Measurements from ENCODE around the gene FBXO38. TPM values are rescaled to one million over a fixed set of nuclear protein-coding genes. Genes with fewer than 3 reads are reported as not detected.

The FBXO38 gene
- total RNA-seq, 1 donor: 69.8 TPM

DNA sequence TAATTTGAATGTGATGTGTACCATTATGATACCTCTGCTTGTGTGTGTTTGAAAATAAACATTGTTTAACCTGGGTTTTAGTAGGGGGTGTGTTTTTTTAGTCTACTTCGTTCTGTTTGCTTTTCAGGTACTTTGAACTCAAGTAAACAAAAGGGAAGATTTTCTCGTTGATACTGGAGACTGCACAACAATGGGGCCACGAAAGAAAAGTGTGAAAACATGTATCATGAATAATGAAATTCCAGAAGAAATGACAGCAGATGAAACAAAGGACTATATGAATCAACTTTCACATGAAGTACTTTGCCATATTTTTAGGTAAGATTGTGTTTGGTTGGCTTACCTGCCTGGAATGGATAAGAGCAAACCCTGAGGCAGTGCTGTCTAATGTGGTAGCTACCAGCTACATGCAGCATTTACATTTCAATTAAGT, 10.8 kb downstream of the FBXO38 start:
- no peak overlapping the region for H3K4me2 ChIP-seq (ENCODE audit: insufficient read depth, low read length)
- no peak for DNase-seq (ENCODE audit: insufficient read length, low spot score, missing footprints)
- peaks cover 36% of the 10 kb centered on the region for H4K20me1 ChIP-seq (ENCODE audit: insufficient read depth, low read length)
- H3K27me3 ChIP-seq (ENCODE audit: insufficient read depth, low read length): no peaks in the 10 kb centered on the region
- H3K4me1 ChIP-seq (ENCODE audit: insufficient read depth, low read length): peaks cover 10% of the 10 kb centered on the region
- H3K79me2 ChIP-seq (ENCODE audit: insufficient read depth, low read length): peaks cover 76% of the 10 kb centered on the region
- H3K27ac ChIP-seq (ENCODE audit: low read depth, low read length): no peak overlapping the region
- no peaks in the 10 kb centered on the region for H3K9me3 ChIP-seq (ENCODE audit: low read depth, low read length)
- TF ChIP-seq, protein P1, sequence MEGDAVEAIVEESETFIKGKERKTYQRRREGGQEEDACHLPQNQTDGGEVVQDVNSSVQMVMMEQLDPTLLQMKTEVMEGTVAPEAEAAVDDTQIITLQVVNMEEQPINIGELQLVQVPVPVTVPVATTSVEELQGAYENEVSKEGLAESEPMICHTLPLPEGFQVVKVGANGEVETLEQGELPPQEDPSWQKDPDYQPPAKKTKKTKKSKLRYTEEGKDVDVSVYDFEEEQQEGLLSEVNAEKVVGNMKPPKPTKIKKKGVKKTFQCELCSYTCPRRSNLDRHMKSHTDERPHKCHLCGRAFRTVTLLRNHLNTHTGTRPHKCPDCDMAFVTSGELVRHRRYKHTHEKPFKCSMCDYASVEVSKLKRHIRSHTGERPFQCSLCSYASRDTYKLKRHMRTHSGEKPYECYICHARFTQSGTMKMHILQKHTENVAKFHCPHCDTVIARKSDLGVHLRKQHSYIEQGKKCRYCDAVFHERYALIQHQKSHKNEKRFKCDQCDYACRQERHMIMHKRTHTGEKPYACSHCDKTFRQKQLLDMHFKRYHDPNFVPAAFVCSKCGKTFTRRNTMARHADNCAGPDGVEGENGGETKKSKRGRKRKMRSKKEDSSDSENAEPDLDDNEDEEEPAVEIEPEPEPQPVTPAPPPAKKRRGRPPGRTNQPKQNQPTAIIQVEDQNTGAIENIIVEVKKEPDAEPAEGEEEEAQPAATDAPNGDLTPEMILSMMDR (IDR thresholded peaks at IDR 0.05; ENCODE audit: extremely low read depth, low read depth, low read length): no peak
- peaks cover 25% of the 10 kb centered on the region for H3K36me3 ChIP-seq (ENCODE audit: insufficient read depth, low read length)
- H3K4me3 ChIP-seq (ENCODE audit: insufficient read depth, low read length): no peak overlapping the region
- no peak overlapping the region for H2AFZ ChIP-seq (ENCODE audit: low read length)

DNA sequence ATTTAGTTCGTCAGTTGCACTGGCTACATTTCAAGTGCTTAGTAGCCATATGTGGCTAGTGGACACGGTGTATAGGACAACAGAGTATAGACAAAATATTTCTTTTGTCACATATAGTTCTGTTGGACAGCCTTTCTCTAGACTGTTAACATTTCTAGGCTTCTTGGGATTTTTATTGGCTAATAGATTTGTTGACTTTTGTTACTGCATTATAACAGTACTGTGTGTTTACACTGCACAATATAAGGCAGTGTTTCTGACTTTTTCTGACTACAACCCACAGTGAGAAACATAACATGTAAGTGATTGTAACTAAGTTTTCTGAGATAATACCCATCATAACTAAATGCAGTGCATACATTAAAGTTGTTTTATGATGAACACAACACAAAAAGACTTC, 11.3 kb downstream of the FBXO38 start:
- Histone ChIP-seq H3K4me1 (ENCODE audit: insufficient read depth, low read length) (peaks cover 10% of the 10 kb centered on the region), H3K36me3 (ENCODE audit: insufficient read depth, low read length) (peaks cover 25% of the 10 kb centered on the region), H4K20me1 (ENCODE audit: insufficient read depth, low read length) (peaks cover 36% of the 10 kb centered on the region), H3K4me2 (ENCODE audit: insufficient read depth, low read length) (no peak overlapping the region), H3K27ac (ENCODE audit: low read depth, low read length) (no peak overlapping the region), H3K9me3 (ENCODE audit: low read depth, low read length) (no peaks in the 10 kb centered on the region), H3K79me2 (ENCODE audit: insufficient read depth, low read length) (peaks cover 71% of the 10 kb centered on the region), H3K4me3 (ENCODE audit: insufficient read depth, low read length) (no peak overlapping the region), H3K27me3 (ENCODE audit: insufficient read depth, low read length) (no peaks in the 10 kb centered on the region), H2AFZ (ENCODE audit: low read length) (no peak overlapping the region)
- no peak for DNase-seq (ENCODE audit: insufficient read length, low spot score, missing footprints)
- TF ChIP-seq, protein P1 (IDR thresholded peaks at IDR 0.05; ENCODE audit: extremely low read depth, low read depth, low read length): no peak

DNA sequence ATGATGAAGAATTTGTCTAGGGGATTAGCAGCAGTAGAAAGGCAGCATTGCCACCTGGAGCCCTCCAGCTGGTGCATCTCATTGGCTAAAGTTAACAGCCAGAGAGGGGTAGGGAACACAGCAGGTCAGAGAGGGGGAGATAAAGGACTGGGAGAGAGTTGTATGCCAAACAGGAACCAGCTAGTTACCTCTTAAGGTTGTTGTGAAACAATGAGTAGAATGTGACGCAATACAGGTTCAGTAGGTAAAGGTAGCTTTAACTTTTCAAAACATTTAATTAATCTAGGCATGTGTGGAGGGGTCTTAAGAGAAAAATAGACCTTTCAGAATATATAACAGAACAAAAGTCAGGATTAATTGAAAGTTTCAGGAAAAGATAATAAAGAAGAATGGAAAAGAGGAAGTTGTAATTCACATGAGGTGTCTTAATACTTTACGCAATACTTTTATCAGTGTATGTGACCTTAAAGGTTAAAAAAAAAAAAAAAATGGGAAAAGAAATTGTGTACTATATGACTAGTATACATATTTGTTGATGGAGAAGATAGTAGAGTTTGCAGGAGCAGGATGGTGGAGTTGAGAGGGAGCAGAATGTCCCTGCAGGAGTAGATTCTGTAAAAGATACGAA, 14.3 kb downstream of the FBXO38 start:
- Histone ChIP-seq H3K4me3 (ENCODE audit: insufficient read depth, low read length) (no peak overlapping the region), H3K4me1 (ENCODE audit: insufficient read depth, low read length) (peaks cover 11% of the 10 kb centered on the region), H3K27ac (ENCODE audit: low read depth, low read length) (no peak overlapping the region), H3K36me3 (ENCODE audit: insufficient read depth, low read length) (peaks cover 33% of the 10 kb centered on the region), H4K20me1 (ENCODE audit: insufficient read depth, low read length) (peaks cover 13% of the 10 kb centered on the region), H3K79me2 (ENCODE audit: insufficient read depth, low read length) (peaks cover 49% of the 10 kb centered on the region), H2AFZ (ENCODE audit: low read length) (no peak overlapping the region), H3K9me3 (ENCODE audit: low read depth, low read length) (no peaks in the 10 kb centered on the region), H3K4me2 (ENCODE audit: insufficient read depth, low read length) (no peak overlapping the region), H3K27me3 (ENCODE audit: insufficient read depth, low read length) (no peaks in the 10 kb centered on the region)
- TF ChIP-seq, protein P1 (IDR thresholded peaks at IDR 0.05; ENCODE audit: extremely low read depth, low read depth, low read length): no peak
- no peak for DNase-seq (ENCODE audit: insufficient read length, low spot score, missing footprints)

DNA sequence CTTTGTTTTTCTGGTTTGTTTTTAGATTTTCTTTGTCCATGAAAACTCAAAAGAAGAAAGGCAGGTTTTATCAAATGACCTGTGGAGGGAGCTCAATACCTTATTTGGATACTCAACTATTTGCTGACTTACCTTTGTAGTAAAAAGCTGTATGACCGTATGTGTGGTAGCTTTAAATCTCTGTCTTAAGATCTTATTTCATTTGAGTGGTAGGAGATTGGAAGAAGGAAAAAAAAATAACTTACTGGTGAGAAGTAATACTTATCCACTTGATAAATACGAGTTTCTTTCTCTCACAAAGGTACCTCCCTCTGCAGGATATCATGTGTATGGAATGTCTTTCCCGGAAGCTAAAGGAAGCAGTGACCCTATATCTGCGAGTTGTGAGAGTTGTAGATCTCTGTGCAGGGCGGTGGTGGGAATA, 15.0 kb downstream of the FBXO38 start:
- Histone ChIP-seq H3K27me3 (ENCODE audit: insufficient read depth, low read length) (no peaks in the 10 kb centered on the region), H4K20me1 (ENCODE audit: insufficient read depth, low read length) (peaks cover 10% of the 10 kb centered on the region), H3K9me3 (ENCODE audit: low read depth, low read length) (no peaks in the 10 kb centered on the region), H3K36me3 (ENCODE audit: insufficient read depth, low read length) (peaks cover 33% of the 10 kb centered on the region), H3K27ac (ENCODE audit: low read depth, low read length) (no peak overlapping the region), H3K79me2 (ENCODE audit: insufficient read depth, low read length) (peaks cover 49% of the 10 kb centered on the region), H3K4me3 (ENCODE audit: insufficient read depth, low read length) (no peak overlapping the region), H3K4me1 (ENCODE audit: insufficient read depth, low read length) (peaks cover 11% of the 10 kb centered on the region), H3K4me2 (ENCODE audit: insufficient read depth, low read length) (no peak overlapping the region), H2AFZ (ENCODE audit: low read length) (no peak overlapping the region)
- TF ChIP-seq, protein P1 (IDR thresholded peaks at IDR 0.05; ENCODE audit: extremely low read depth, low read depth, low read length): no peak
- no peak for DNase-seq (ENCODE audit: insufficient read length, low spot score, missing footprints)
